NK-92 (cell line): ENCODE data around the gene FAM13B.
"Not testable (repeated sequence)": the region's sequence is repeated elsewhere in the genome, so short reads cannot be mapped to it uniquely, and the experiment has no call there.

Experiments used
- DNase-seq: peaks from one replicate; lab custom pipeline; 2025; ENCODE audit not compliant: unreplicated experiment; lab: John Stamatoyannopoulos, UW

The FAM13B gene

DNA sequence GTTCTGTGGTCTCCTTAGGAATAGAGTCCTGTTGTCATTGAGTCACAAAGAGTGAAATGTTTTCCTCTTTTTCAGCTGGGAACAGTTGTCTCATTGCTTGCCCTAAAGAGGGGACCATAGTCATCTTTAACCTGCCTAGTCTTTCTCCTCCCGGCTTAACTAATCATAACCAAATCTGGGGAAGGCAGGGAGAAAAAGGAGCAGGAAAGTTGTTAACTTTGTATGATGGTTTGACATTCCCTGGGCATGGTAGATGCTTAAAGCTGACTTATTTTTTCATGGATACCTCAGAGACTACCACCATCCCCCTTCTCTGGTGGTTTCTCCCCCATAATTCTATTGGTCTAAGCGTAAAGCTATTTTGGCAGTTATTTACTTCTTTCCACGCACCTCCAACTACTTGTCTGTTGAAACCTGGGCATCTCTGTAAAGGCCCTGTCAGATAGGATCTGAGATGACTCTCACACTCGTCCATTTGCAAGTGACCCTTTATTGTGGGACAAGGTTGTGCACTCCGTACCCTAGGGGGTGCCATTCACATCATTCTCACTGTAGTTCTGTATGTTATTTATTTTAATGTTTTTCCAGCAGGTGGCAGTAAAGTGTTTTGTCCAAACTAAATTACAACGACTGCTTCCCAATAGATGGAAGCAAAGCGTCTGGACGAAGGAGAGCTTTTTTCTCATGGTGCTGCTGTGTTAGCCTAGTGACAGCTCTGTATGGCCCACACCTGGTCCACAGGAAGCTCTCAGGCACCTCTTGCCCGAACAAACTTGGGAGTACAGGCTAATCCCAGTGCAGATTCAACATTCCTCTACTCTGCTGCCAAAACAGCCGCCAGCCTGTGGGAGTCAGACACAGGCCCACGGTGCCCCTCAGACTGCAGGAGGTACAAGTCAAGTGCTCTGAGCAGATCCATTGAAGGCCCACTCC lies 3.0 kb upstream of the FAM13B start:
- no peak for DNase-seq

- DNase-seq: no peak
Measured at GRCh38 chr5:138033907-138034306, 1.0 kb upstream of the FAM13B start.

GRCh38 chr5:138033386-138033808 lies 518 bp upstream of the FAM13B start:
- no peak for DNase-seq

DNA sequence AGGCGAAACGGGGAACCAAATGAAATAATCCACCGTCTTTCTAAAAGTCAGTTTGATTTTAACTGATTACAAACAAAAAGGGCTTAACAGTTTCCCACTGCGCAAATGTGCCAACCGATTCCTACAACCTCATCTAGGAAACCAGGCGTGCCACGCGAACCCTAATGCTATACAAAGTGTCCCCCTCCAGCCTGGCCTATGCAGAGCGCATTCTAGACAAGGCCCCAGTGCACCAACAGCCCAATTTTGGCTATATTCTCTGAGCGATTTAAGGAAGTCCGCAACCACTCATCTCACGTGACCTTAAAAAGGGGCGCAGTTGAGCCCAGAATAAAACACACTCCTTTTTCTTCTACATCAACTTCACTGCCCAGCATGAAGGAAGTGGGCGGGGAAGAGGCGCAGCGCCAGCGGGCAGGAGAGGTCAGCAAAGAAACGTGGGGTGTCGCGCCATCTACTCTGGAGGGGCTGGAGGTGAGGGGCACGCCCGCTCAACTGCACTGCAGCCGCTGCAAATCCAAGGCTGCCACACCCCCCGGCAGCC lies 779 bp downstream of the FAM13B start:
- no peak for DNase-seq

DNA sequence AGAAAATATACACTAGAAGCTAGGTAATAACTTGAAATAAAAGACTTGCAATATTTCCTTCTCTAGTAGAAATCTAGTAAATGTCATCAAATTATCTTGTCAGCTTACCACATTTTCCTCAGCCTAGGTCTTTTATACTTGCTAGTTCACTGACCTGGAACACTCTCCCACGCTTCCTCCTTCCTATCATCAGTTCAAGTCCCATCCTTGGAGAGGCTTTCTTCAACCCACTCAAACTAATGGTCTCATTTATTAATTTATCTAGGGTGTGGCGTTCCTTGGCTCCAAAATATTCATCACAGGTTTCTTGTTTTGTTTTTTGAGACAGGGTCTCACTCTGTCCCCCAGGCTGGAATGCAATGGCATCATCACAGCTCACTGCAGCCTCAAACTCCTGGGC lies 2.9 kb downstream of the FAM13B start:
- no peak for DNase-seq

GRCh38 chr5:138029501-138029900 lies 3.4 kb downstream of the FAM13B start:
- DNase-seq: no peak

DNA sequence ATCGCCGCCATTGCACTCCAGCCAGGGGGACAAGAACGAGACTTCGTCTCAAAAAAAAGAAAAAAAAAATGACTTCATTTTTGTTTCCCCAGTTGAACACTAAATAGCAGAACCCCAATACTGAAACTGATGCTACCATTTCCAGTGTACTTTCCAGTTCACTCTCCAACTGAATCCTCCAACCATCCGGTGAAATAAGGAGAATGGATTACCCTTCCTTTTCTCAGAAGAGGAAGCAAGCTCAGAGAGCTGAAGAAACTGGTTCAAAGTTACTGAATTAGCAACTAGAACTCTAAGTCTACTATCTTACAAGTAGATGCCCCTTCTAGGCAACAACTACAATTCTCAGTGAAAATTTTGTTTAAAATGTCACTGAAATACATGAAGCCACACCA lies 3.9 kb downstream of the FAM13B start:
- no peak for DNase-seq

DNA sequence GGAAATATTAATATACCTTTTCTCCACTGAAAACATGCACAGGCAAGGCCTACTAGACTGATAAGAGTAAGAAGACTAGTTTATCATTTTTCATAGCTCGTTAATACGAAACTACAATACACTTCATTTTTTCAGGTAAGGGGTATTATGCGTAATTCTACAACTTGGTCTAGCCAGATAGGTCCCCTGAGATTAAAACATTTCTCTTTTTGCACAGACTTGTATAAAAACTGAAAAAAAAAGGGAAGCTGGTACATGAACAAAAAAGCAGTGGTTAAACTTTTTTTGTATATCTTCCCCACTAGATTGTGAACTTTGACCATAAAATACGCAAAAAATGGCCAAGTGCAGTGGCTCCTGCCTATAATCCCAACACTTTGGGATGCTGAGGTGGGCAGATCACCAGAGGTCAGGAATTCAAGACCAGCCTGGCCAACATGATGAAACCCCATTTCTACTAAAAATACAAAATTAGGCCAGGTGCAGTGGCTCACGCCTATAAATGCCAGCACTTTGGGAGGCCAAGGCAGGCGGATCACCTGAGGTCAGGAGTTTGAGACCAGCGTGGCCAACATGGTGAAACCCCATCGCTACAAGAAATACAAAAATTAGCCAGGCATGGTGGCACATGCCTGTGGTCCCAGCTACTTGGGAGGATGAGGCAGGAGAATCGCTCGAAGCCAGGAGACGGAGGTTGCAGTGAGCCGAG lies 4.5 kb downstream of the FAM13B start:
- not testable (repeated sequence) for DNase-seq

- not testable (repeated sequence) for DNase-seq
Measured at GRCh38 chr5:138026793-138027192, 6.1 kb downstream of the FAM13B start.

GRCh38 chr5:138025285-138025684 lies 7.6 kb downstream of the FAM13B start:
- DNase-seq: no peak

GRCh38 chr5:138024117-138024516 lies 8.8 kb downstream of the FAM13B start:
- no peak for DNase-seq

GRCh38 chr5:138022912-138023311 lies 10.0 kb downstream of the FAM13B start:
- no peak for DNase-seq

DNA sequence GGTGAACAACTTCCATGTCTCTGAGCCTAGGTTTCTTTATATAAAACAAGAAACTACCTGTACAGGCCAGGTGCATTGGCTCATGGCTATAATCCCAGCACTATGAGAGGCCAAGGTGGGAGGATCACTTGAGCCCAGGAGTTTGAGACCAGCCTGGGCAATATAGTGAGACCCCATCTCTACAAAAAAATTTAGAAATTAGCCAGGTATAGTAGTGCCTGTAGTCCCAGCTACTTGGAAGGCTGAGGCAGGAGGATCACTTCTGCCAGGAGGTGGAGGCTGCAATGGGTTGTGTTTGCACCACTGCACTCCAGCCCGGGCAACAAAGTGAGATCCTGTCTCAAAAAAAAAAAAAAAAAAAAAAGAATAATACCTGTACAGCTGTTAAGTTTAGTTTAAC lies 11.1 kb downstream of the FAM13B start:
- DNase-seq: no peak

GRCh38 chr5:138018849-138019248 lies 14.0 kb downstream of the FAM13B start:
- no peak for DNase-seq

DNA sequence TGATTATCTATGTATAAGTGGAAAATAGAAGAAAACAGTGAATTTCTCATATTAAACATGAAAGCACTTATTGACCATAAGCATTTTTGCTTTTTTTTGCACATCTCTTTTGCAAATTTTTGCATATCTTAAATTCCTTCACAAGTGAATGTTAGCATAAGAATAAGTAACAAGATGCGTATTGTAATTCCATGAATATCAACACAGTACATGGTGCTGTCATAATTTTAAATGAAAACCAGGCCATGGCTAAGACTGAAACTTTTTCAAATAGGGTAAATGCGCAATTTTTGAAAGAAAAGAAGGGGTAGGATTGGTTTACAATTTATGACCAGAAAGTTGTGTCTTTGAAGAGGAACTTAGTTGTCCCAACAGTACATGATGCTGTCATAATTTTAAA lies 17.0 kb downstream of the FAM13B start:
- DNase-seq: no peak

- DNase-seq: no peak
Measured at GRCh38 chr5:138011991-138012390, 20.9 kb downstream of the FAM13B start.

GRCh38 chr5:138000102-138000723 lies 32.7 kb downstream of the FAM13B start:
- DNase-seq: no peak

- no peak for DNase-seq
Measured at GRCh38 chr5:137997726-137998213, 35.1 kb downstream of the FAM13B start.

- DNase-seq: no peak
Measured at GRCh38 chr5:137995749-137996128, 37.1 kb downstream of the FAM13B start.

- DNase-seq: no peak
Measured at GRCh38 chr5:137995077-137995748, 37.7 kb downstream of the FAM13B start.

DNA sequence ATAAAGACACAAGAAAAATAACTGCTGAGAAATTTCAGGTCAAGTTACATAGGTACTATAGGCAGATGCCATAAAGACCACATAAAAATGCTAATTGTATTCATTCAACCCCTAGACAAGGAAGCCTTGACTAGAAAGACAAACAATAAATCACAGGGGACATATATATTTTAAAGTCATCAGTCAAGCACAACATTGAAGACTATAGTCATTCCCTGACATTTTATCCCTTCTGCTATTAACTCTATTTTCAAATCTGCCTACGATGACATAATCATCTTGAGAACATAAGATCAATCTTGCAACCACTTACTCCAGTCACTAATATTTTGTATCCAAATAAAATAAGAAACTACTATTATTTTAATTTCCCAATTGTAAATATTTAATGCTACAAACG lies 38.3 kb downstream of the FAM13B start:
- DNase-seq: no peak
